HG03571 (cell line): Measurements from ENCODE around the gene DDT.
"Not testable (repeated sequence)": the region's sequence is repeated elsewhere in the genome, so short reads cannot be mapped to it uniquely, and the experiment has no call there.

Experiments used
- ATAC-seq: cut with Tn5 transposase; IDR thresholded peaks from one replicate; pipeline ENCODE4 v1.9.1; 2021; ENCODE audit not compliant: unreplicated experiment

Gene DDT

GRCh38 chr22:23953485-23953884 lies 20.8 kb downstream of the DDT start:
- not testable (repeated sequence) for ATAC-seq

- ATAC-seq = not testable (repeated sequence)
Measured at GRCh38 chr22:23952794-23953405, 21.3 kb downstream of the DDT start.

GRCh38 chr22:23951383-23951782 lies 22.9 kb downstream of the DDT start:
- not testable (repeated sequence) for ATAC-seq

- ATAC-seq = not testable (repeated sequence)
Measured at GRCh38 chr22:23949764-23950163, 24.5 kb downstream of the DDT start.

GRCh38 chr22:23947391-23947790 lies 26.9 kb downstream of the DDT start:
- not testable (repeated sequence) for ATAC-seq

- not testable (repeated sequence) for ATAC-seq
Measured at GRCh38 chr22:23940166-23940565, 34.1 kb downstream of the DDT start.

- ATAC-seq = no peak
Measured at GRCh38 chr22:23939017-23939357, 35.3 kb downstream of the DDT start.

GRCh38 chr22:23938328-23939016 lies 35.8 kb downstream of the DDT start:
- ATAC-seq = no peak

GRCh38 chr22:23926561-23926960 lies 47.7 kb downstream of the DDT start:
- no peak for ATAC-seq

GRCh38 chr22:23925020-23925606 lies 49.1 kb downstream of the DDT start:
- ATAC-seq = no peak

GRCh38 chr22:23922921-23923320 lies 51.3 kb downstream of the DDT start:
- no peak for ATAC-seq

- ATAC-seq = not testable (repeated sequence)
Measured at GRCh38 chr22:23921586-23922201, 52.5 kb downstream of the DDT start.
